SU-DHL-6 (cell line): ENCODE results near the gene DSP.

ENCODE experiments used
- EZH2phosphoT487 ChIP-seq: fragments of 200-600 bp; sonication (generic), shearing (Covaris generic); conservative IDR thresholded peaks from 2 replicates; pipeline ENCODE4 v1.6.1; 2018; ENCODE audit warnings: mild to moderate bottlenecking, antibody characterized with exemption, low read length, moderate library complexity, mixed read lengths
- TF ChIP-seq, protein P1 (sequence below): fragments of 200-600 bp; sonication (generic); IDR thresholded peaks from one replicate; pipeline ENCODE4 v1.5.1; 2017; ENCODE audit warnings: antibody characterized with exemption, mild to moderate bottlenecking, low read length, moderate library complexity; ENCODE audit not compliant: insufficient read depth, poor library complexity, severe bottlenecking

DNA sequence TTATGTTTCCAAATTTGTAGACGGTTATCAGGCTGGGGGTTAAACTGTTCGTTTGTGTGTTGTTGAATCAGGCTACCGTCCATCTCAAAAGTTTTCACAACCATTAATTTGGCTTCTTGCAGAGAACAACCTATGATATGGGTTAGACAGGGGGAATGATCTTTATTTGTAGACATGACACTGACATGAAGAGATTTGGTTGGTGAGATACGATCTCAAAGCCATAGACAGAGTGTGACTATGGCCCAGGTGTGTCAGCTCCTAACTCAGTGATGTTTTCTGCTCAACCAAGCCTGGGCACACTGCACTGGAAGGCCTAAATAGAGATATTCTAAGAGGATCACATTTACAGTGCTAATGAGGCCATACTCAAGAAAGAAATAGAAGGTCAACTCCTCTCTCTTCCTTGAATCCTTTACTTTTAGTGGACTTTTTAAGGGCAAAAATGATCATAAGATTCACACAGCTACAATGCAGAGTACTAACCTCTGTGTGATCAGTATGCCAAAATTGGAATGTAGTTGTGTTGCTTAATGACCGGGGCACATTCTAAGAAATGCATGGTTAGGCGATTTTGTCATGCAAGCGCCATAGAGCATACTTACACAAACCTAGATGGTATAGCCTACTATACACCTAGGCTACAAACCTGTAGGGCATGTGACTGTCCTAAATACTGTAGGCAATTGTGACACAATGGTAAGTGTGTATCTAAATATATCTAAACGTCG lies 30.9 kb downstream of the DSP start:
- TF ChIP-seq, protein P1, sequence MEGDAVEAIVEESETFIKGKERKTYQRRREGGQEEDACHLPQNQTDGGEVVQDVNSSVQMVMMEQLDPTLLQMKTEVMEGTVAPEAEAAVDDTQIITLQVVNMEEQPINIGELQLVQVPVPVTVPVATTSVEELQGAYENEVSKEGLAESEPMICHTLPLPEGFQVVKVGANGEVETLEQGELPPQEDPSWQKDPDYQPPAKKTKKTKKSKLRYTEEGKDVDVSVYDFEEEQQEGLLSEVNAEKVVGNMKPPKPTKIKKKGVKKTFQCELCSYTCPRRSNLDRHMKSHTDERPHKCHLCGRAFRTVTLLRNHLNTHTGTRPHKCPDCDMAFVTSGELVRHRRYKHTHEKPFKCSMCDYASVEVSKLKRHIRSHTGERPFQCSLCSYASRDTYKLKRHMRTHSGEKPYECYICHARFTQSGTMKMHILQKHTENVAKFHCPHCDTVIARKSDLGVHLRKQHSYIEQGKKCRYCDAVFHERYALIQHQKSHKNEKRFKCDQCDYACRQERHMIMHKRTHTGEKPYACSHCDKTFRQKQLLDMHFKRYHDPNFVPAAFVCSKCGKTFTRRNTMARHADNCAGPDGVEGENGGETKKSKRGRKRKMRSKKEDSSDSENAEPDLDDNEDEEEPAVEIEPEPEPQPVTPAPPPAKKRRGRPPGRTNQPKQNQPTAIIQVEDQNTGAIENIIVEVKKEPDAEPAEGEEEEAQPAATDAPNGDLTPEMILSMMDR = no peak
- no peak for TF ChIP-seq EZH2phosphoT487
